Activated CD8-positive, alpha-beta memory T cell treated with anti-CD3 and anti-CD28 coated beads, Interleukin-2, amount 50 U/mL, for 1 hour (primary cell): ENCODE measurements around the gene CUZD1.

ENCODE experiments used
- DNase-seq: peaks from one replicate; pipeline ENCODE4 v3.0.0-alpha.2; 2020; ENCODE audit errors: extremely low read depth

Gene CUZD1

GRCh38 chr10:122814493-122814892, 31.2 kb downstream of the CUZD1 start:
- DNase-seq: no peak

- no peak for DNase-seq
Measured at GRCh38 chr10:122812751-122813150, 32.9 kb downstream of the CUZD1 start.

GRCh38 chr10:122802282-122802681, 43.4 kb downstream of the CUZD1 start:
- no peak for DNase-seq

- no peak for DNase-seq
Measured at GRCh38 chr10:122798704-122799231, 46.9 kb downstream of the CUZD1 start.

- no peak for DNase-seq
Measured at GRCh38 chr10:122796796-122797195, 48.9 kb downstream of the CUZD1 start.

- DNase-seq: no peak
Measured at GRCh38 chr10:122795924-122796323, 49.7 kb downstream of the CUZD1 start.

- DNase-seq: no peak
Measured at GRCh38 chr10:122786269-122786668, 59.4 kb downstream of the CUZD1 start.

GRCh38 chr10:122782911-122783310, 62.7 kb downstream of the CUZD1 start:
- no peak for DNase-seq
